Activated CD8-positive, alpha-beta T cell treated with anti-CD3 and anti-CD28 coated beads for 36 hours (primary cell): ENCODE measurements around the gene KRT28. TPM values are rescaled to one million over a fixed set of nuclear protein-coding genes. Genes with fewer than 3 reads are reported as not detected.

Experiments
- ATAC-seq: fragments of 200-7000 bp; cut with Tn5 transposase; one replicate; pipeline ENCODE4 v1.10.0; 2021; ENCODE audit warnings: mild to moderate bottlenecking, moderate library complexity
- CTCF ChIA-PET: fragments of 350-600 bp; sonication (Branson Sonifier 250); formaldehyde crosslinking; loops from one replicate; lab custom pipeline; 2021; ENCODE audit warnings: antibody characterized with exemption; lab: Charles Lee
- POLR2A ChIA-PET: fragments of 350-600 bp; sonication (Branson Sonifier 250); formaldehyde crosslinking; loops from one replicate; lab custom pipeline; 2021; ENCODE audit warnings: antibody characterized with exemption; lab: Charles Lee
- DNase-seq: peaks from one replicate; pipeline ENCODE4 v3.0.0-alpha.2; 2020
- H3K27ac Mint-ChIP-seq: one replicate; pipeline ENCODE4 v1.8.0; 2021; ENCODE audit warnings: mild to moderate bottlenecking, mixed read lengths
- H3K27me3 Mint-ChIP-seq: one replicate; pipeline ENCODE4 v1.8.0; 2021; ENCODE audit warnings: mixed read lengths
- H3K36me3 Mint-ChIP-seq: one replicate; pipeline ENCODE4 v1.8.0; 2021; ENCODE audit warnings: low read depth, mixed read lengths
- H3K4me1 Mint-ChIP-seq: one replicate; pipeline ENCODE4 v1.8.0; 2021; ENCODE audit warnings: low read depth, mixed read lengths
- H3K4me3 Mint-ChIP-seq: one replicate; pipeline ENCODE4 v1.8.0; 2021; ENCODE audit warnings: mild to moderate bottlenecking, moderate library complexity, mixed read lengths
- H3K9me3 Mint-ChIP-seq: one replicate; pipeline ENCODE4 v1.8.0; 2021; ENCODE audit warnings: mixed read lengths
- CTCF ChIP-seq: fragments of 200-600 bp; IDR thresholded peaks from one replicate; pipeline ENCODE4 v1.8.0; 2022; ENCODE audit warnings: antibody characterized with exemption, mild to moderate bottlenecking
- intact Hi-C: fragments of 100-400 bp; cut with micrococcal nuclease; formaldehyde crosslinking; loops from one replicate; pipeline ENCODE4 v1.10.0; 2022
- total RNA-seq, 2 experiments: library from RNA; stranded (reverse); gene quantifications; one replicate each; pipeline ENCODE4 v1.2.3, GENCODE V29; 2021

Gene KRT28
- total RNA-seq, 2 experiments from 2014 or later = not detected

- intact Hi-C loops = no loop called here
- no peak for DNase-seq
- ATAC-seq = no peak
- CTCF ChIA-PET = interaction anchor here (0.7 to 1.1 kb wide), 2 partner anchors 14 to 820 kb away, joined by 3 to 6 read pairs; no protein-coding TSS in a partner anchor
- Mint-ChIP-seq H3K4me1 (no peaks in the 10 kb centered on the region), H3K27me3 (peaks cover 22% of the 10 kb centered on the region), H3K27ac (no peak overlapping the region), H3K36me3 (no peaks in the 10 kb centered on the region), H3K4me3 (no peak overlapping the region), H3K9me3 (no peaks in the 10 kb centered on the region)
- no peak for TF ChIP-seq CTCF
- POLR2A ChIA-PET = interaction anchor here (0.7 kb wide), 1 partner anchor 20 kb away, joined by 3 read pairs; no protein-coding TSS in a partner anchor
Observed at GRCh38 chr17:40843242-40843641, 43.5 kb upstream of the KRT28 start.

- ATAC-seq = no peak
- no peaks in the 10 kb centered on the region for H3K36me3 Mint-ChIP-seq
- H3K9me3 Mint-ChIP-seq = no peaks in the 10 kb centered on the region
- no peak for DNase-seq
- POLR2A ChIA-PET = no interaction called here
- H3K4me1 Mint-ChIP-seq = no peaks in the 10 kb centered on the region
- no peak overlapping the region for H3K27ac Mint-ChIP-seq
- TF ChIP-seq CTCF = no peak
- H3K27me3 Mint-ChIP-seq = peaks cover 20% of the 10 kb centered on the region
- CTCF ChIA-PET = no interaction called here
- intact Hi-C loops = no loop called here
- H3K4me3 Mint-ChIP-seq = no peak overlapping the region
Observed at GRCh38 chr17:40841246-40841645, 41.5 kb upstream of the KRT28 start.

- Mint-ChIP-seq H3K27me3 (peaks cover 5% of the 10 kb centered on the region), H3K4me1 (no peaks in the 10 kb centered on the region), H3K36me3 (peaks cover 4% of the 10 kb centered on the region), H3K27ac (no peak overlapping the region), H3K9me3 (no peaks in the 10 kb centered on the region), H3K4me3 (no peak overlapping the region)
- ATAC-seq = no peak
- TF ChIP-seq CTCF = no peak
- intact Hi-C loops = no loop called here
- CTCF ChIA-PET = interaction anchor here (1.0 to 1.1 kb wide), 2 partner anchors 11 to 14 kb away, joined by 3 read pairs; no protein-coding TSS in a partner anchor
- POLR2A ChIA-PET = no interaction called here
- DNase-seq = no peak
Observed at GRCh38 chr17:40839194-40839593, 39.4 kb upstream of the KRT28 start.

- ATAC-seq = no peak
- H3K27ac Mint-ChIP-seq = no peak overlapping the region
- CTCF ChIA-PET = no interaction called here
- H3K9me3 Mint-ChIP-seq = no peaks in the 10 kb centered on the region
- H3K4me1 Mint-ChIP-seq = peaks cover 4% of the 10 kb centered on the region
- H3K27me3 Mint-ChIP-seq = no peaks in the 10 kb centered on the region
- H3K4me3 Mint-ChIP-seq = no peak overlapping the region
- no peak for DNase-seq
- POLR2A ChIA-PET = interaction anchor here (1.1 kb wide), 1 partner anchor 188 kb away, joined by 4 read pairs; no protein-coding TSS in a partner anchor
- TF ChIP-seq CTCF = no peak
- intact Hi-C loops = no loop called here
- H3K36me3 Mint-ChIP-seq = peaks cover 4% of the 10 kb centered on the region
Observed at GRCh38 chr17:40836020-40836419, 36.3 kb upstream of the KRT28 start.

GRCh38 chr17:40833882-40834281 lies 34.1 kb upstream of the KRT28 start:
- Mint-ChIP-seq H3K27me3 (no peaks in the 10 kb centered on the region), H3K27ac (no peak overlapping the region), H3K4me3 (no peak overlapping the region), H3K9me3 (no peaks in the 10 kb centered on the region), H3K36me3 (peaks cover 6% of the 10 kb centered on the region), H3K4me1 (peaks cover 4% of the 10 kb centered on the region)
- POLR2A ChIA-PET = no interaction called here
- intact Hi-C loops = no loop called here
- ATAC-seq (no peak), DNase-seq (no peak)
- CTCF ChIA-PET = no interaction called here
- TF ChIP-seq CTCF = no peak
